Measurements from ENCODE around the gene ABCC3.

GRCh38 chr17:50708050-50709000 is 73.6 kb downstream of the ABCC3 start:
- TF ChIP-seq POLR2A (IDR thresholded peaks at IDR 0.05; ENCODE audit: borderline replicate concordance, extremely low read depth, insufficient read depth, insufficient read length), result no peak
- TF ChIP-seq CTCF (IDR thresholded peaks at IDR 0.05 in 2 of 3, conservative IDR thresholded peaks at IDR 0.05 in 1 of 3; ENCODE audit: borderline replicate concordance in 1 of 3, insufficient read depth in 1 of 3, low read depth in 2 of 3, low read length in 2 of 3), result no peak
- no peak for TF ChIP-seq RAD21 (IDR thresholded peaks at IDR 0.05; ENCODE audit: low read depth)
